ENCODE results near the gene CCT4.

- TF ChIP-seq CTCF (IDR thresholded peaks at IDR 0.05) (no peak), POLR2A (IDR thresholded peaks at IDR 0.05) (no peak)
Measured at GRCh38 chr2:61833971-61834370, 54.5 kb downstream of the CCT4 start.

All from uterus (tissue), 2 donors.